CD14-positive monocyte (primary cell): ENCODE results near the gene FZD7. TPM values are rescaled to one million over a fixed set of nuclear protein-coding genes. Genes with fewer than 3 reads are reported as not detected.

Experiments used
- DNase-seq, 3 donors: peaks; one replicate each; pipeline ENCODE4 v3.0.0-alpha.2; 2011 to 2022
- H2AFZ ChIP-seq: 2 replicates; pipeline ENCODE4 v1.6.0; 2012; ENCODE audit warnings: mild to moderate bottlenecking, low read depth, low read length, inconsistent platforms; ENCODE audit not compliant: insufficient read depth, poor library complexity, severe bottlenecking
- H3K27ac ChIP-seq, 2 donors: 1 replicate in 1 of 2; 2 replicates in 1 of 2; pipeline ENCODE4 v1.5.1; 2012 to 2013; ENCODE audit warnings: low read length in 2 of 2, control low read depth in 1 of 2, inconsistent platforms in 1 of 2, low read depth in 1 of 2, mild to moderate bottlenecking in 1 of 2
- H3K27me3 ChIP-seq, 2 donors: one replicate each; pipeline versions ENCODE4 v1.6.0 to v1.6.1; 2011 to 2013; ENCODE audit warnings: low read length in 2 of 2; ENCODE audit not compliant: control insufficient read depth in 2 of 2, insufficient read depth in 2 of 2
- H3K36me3 ChIP-seq, 2 donors: replicated peaks in 1 of 2; 1 replicate in 1 of 2; 2 replicates in 1 of 2; pipeline versions ENCODE4 v1.5.1 to v1.6.1; 2012 to 2013; ENCODE audit warnings: low read length in 2 of 2, control low read depth in 1 of 2, inconsistent platforms in 1 of 2, mild to moderate bottlenecking in 1 of 2; ENCODE audit not compliant: insufficient read depth in 2 of 2, control insufficient read depth in 1 of 2
- H3K4me1 ChIP-seq, 2 donors: 1 replicate in 1 of 2; 2 replicates in 1 of 2; pipeline versions ENCODE4 v1.5.1 to v1.6.1; 2012 to 2013; ENCODE audit warnings: low read length in 2 of 2, control low read depth in 1 of 2, inconsistent platforms in 1 of 2, mild to moderate bottlenecking in 1 of 2, moderate library complexity in 1 of 2; ENCODE audit not compliant: insufficient read depth in 2 of 2, control insufficient read depth in 1 of 2
- H3K4me2 ChIP-seq: replicated peaks from 2 replicates; pipeline ENCODE3; 2012; ENCODE audit warnings: low read length, moderate library complexity, mild to moderate bottlenecking; ENCODE audit not compliant: poor library complexity, severe bottlenecking; ENCODE audit errors: extremely low read depth
- H3K4me3 ChIP-seq, 3 experiments: fragments of 200-600 bp in 1 of 3; sonication (generic) in 1 of 3; replicated peaks in 1 of 3; 1 replicate in 2 of 3; 2 replicates in 1 of 3; pipeline ENCODE4 v1.5.1; 2011 to 2013; ENCODE audit warnings: low read length in 3 of 3, mild to moderate bottlenecking in 3 of 3, control low read depth in 2 of 3, low read depth in 2 of 3, inconsistent platforms in 1 of 3, moderate library complexity in 1 of 3
- H3K79me2 ChIP-seq: 2 replicates; pipeline ENCODE4 v1.6.0; 2012; ENCODE audit warnings: mild to moderate bottlenecking, control low read depth, inconsistent platforms, low read length, moderate library complexity; ENCODE audit not compliant: insufficient read depth
- H3K9ac ChIP-seq: 2 replicates; pipeline ENCODE4 v1.6.0; 2017; ENCODE audit warnings: low read length, mild to moderate bottlenecking; ENCODE audit not compliant: insufficient read depth, poor library complexity, severe bottlenecking
- H3K9me3 ChIP-seq, 2 donors: replicated peaks in 1 of 2; 1 replicate in 1 of 2; 2 replicates in 1 of 2; pipeline versions ENCODE4 v1.5.1 to v1.6.1; 2012 to 2013; ENCODE audit warnings: low read length in 2 of 2, control low read depth in 1 of 2; ENCODE audit not compliant: control insufficient read depth in 1 of 2, insufficient read depth in 1 of 2
- H4K20me1 ChIP-seq: 2 replicates; pipeline ENCODE4 v1.6.0; 2012; ENCODE audit warnings: mild to moderate bottlenecking, low read length, control low read depth, moderate library complexity; ENCODE audit not compliant: insufficient read depth
- H3K27ac Mint-ChIP-seq, 7 donors: one replicate each; pipeline ENCODE4 v1.8.0; 2020; ENCODE audit warnings: mild to moderate bottlenecking in 7 of 7, mixed read lengths in 7 of 7, moderate library complexity in 6 of 7, inconsistent platforms in 2 of 7
- H3K27me3 Mint-ChIP-seq, 3 donors: one replicate each; pipeline ENCODE4 v1.8.0; 2021 to 2022; ENCODE audit warnings: low read depth in 3 of 3, mild to moderate bottlenecking in 3 of 3, mixed read lengths in 3 of 3, moderate library complexity in 3 of 3, inconsistent platforms in 1 of 3
- H3K36me3 Mint-ChIP-seq, 2 donors: one replicate each; pipeline ENCODE4 v1.8.0; 2020; ENCODE audit warnings: mixed read lengths in 2 of 2, inconsistent platforms in 1 of 2, mild to moderate bottlenecking in 1 of 2
- H3K4me1 Mint-ChIP-seq: one replicate; pipeline ENCODE4 v1.8.0; 2020; ENCODE audit warnings: mild to moderate bottlenecking, mixed read lengths
- H3K4me3 Mint-ChIP-seq, 2 donors: one replicate each; pipeline ENCODE4 v1.8.0; 2020; ENCODE audit warnings: mild to moderate bottlenecking in 2 of 2, mixed read lengths in 2 of 2, moderate library complexity in 1 of 2
- H3K9me3 Mint-ChIP-seq, 7 donors: one replicate each; pipeline ENCODE4 v1.8.0; 2020 to 2022; ENCODE audit warnings: mixed read lengths in 7 of 7, mild to moderate bottlenecking in 6 of 7, moderate library complexity in 6 of 7, inconsistent platforms in 2 of 7
- CTCF ChIP-seq: fragments of 200-600 bp; IDR thresholded peaks from one replicate; pipeline ENCODE4 v1.8.0; 2022; ENCODE audit warnings: antibody characterized with exemption, mild to moderate bottlenecking
- WGBS: methylation state at CpG from one replicate; pipeline ENCODE4 v1.1.5; 2013; ENCODE audit warnings: missing lambda C conversion rate; ENCODE audit not compliant: insufficient coverage; 5-methylcytosine and 5-hydroxymethylcytosine counted together
- intact Hi-C, 2 donors: fragments of 100-400 bp; cut with micrococcal nuclease; formaldehyde crosslinking; loops; one replicate each; pipeline versions ENCODE4 v1.15.0 to v1.15.1; 2023
- polyA plus RNA-seq, 3 donors: library from polyadenylated mRNA; depleted of rRNA in 1 of 3; unstranded in 2 of 3; stranded (reverse) in 1 of 3; fragments of 300-500 nt in 2 of 3; fragments of >200 nt in 1 of 3; fragmentation: Illumina TruSeq in 2 of 3; gene quantifications; 1 replicate in 2 of 3; 2 replicates in 1 of 3; pipeline ENCODE4 v1.2.3, GENCODE V29; 2012 to 2021

FZD7 gene
- polyA plus RNA-seq, 3 donors = 0.05 to 0.28 TPM; not detected in 1

GRCh38 chr2:202037086-202037485 is 3.4 kb downstream of the FZD7 start:
- no peak overlapping the region for H3K27ac ChIP-seq
- 45% methylated on average over 5 of the region's 7 CpGs for WGBS
- no peak overlapping the region for H2AFZ ChIP-seq
- Mint-ChIP-seq H3K27ac (no peak overlapping the region), H3K4me1 (peaks cover 16% of the 10 kb centered on the region), H3K4me3 (no peak overlapping the region), H3K27me3 (peaks cover 24 to 42% (median 30%) of the 10 kb centered on the region in 3 donors), H3K9me3 (peaks cover 0 to 9% (median 7%) of the 10 kb centered on the region in 7 donors), H3K36me3 (peaks cover 6 to 9% of the 10 kb centered on the region in 2 donors)
- no peaks in the 10 kb centered on the region for H4K20me1 ChIP-seq
- H3K9me3 ChIP-seq = peaks cover 11 to 23% of the 10 kb centered on the region in 2 donors
- DNase-seq = no peak
- no peak for TF ChIP-seq CTCF
- H3K4me1 ChIP-seq = peaks cover 22 to 32% of the 10 kb centered on the region in 2 donors
- no peak overlapping the region for H3K4me2 ChIP-seq
- no peaks in the 10 kb centered on the region for H3K79me2 ChIP-seq
- H3K36me3 ChIP-seq = no peaks in the 10 kb centered on the region
- no peak overlapping the region for H3K9ac ChIP-seq
- intact Hi-C loops = no loop called here
- H3K4me3 ChIP-seq = no peak overlapping the region
- H3K27me3 ChIP-seq = peaks cover 59 to 74% of the 10 kb centered on the region in 2 donors

GRCh38 chr2:202038471-202039277 is 5.0 kb downstream of the FZD7 start:
- Histone ChIP-seq H3K9me3 (peaks cover 11 to 18% of the 10 kb centered on the region in 2 donors), H3K79me2 (no peaks in the 10 kb centered on the region), H3K4me3 (no peak overlapping the region), H3K9ac (no peak overlapping the region), H3K27ac (no peak overlapping the region), H4K20me1 (no peaks in the 10 kb centered on the region), H3K36me3 (no peaks in the 10 kb centered on the region), H3K4me2 (no peak overlapping the region), H3K4me1 (peaks cover 12 to 20% of the 10 kb centered on the region in 2 donors), H3K27me3 (peaks cover 54 to 61% of the 10 kb centered on the region in 2 donors), H2AFZ (no peak overlapping the region)
- DNase-seq = no peak
- H3K4me3 Mint-ChIP-seq = no peak overlapping the region
- WGBS = 86% methylated on average over 2 of the region's 4 CpGs
- H3K27me3 Mint-ChIP-seq = peaks cover 17 to 28% (median 21%) of the 10 kb centered on the region in 3 donors
- no peak for TF ChIP-seq CTCF
- intact Hi-C loops = no loop called here
- peaks cover 2 to 3% of the 10 kb centered on the region in 2 donors for H3K36me3 Mint-ChIP-seq
- peaks cover 6% of the 10 kb centered on the region for H3K4me1 Mint-ChIP-seq
- peaks cover 0 to 4% (median 2%) of the 10 kb centered on the region in 7 donors for H3K9me3 Mint-ChIP-seq
- no peak overlapping the region for H3K27ac Mint-ChIP-seq
